GM23338 (cell line): ENCODE data around the gene TMC1. TPM values are rescaled to one million over a fixed set of nuclear protein-coding genes. Genes with fewer than 3 reads are reported as not detected.

Source experiments
- ATAC-seq: fragments of 200-7000 bp; cut with Tn5 transposase; 3 replicates; pipeline ENCODE4 v1.9.1; 2020
- DNase-seq: peaks from one replicate; pipeline ENCODE4 v3.0.0-alpha.2; 2015; ENCODE audit warnings: low spot score
- H2AFZ ChIP-seq: fragments of 200-600 bp; sonication (generic); 2 replicates; pipeline ENCODE4 v1.8.0; 2016; ENCODE audit warnings: antibody characterized with exemption, mild to moderate bottlenecking, moderate library complexity
- H3F3A ChIP-seq: fragments of 200-600 bp; sonication (generic); replicated peaks from 2 replicates; pipeline ENCODE4 v1.8.0; 2017; ENCODE audit warnings: antibody characterized with exemption, mixed run types, low read depth
- H3K27ac ChIP-seq: fragments of 200-600 bp; sonication (generic); 2 replicates; pipeline ENCODE4 v1.6.1; 2016; ENCODE audit warnings: low read depth
- H3K27me3 ChIP-seq: fragments of 200-600 bp; sonication (generic); 2 replicates; pipeline ENCODE4 v1.8.0; 2016; ENCODE audit warnings: mild to moderate bottlenecking, mixed run types, moderate library complexity; ENCODE audit not compliant: insufficient read depth
- H3K36me3 ChIP-seq: fragments of 200-600 bp; sonication (generic); 2 replicates; pipeline ENCODE4 v1.8.0; 2016; ENCODE audit warnings: mild to moderate bottlenecking; ENCODE audit not compliant: insufficient read depth
- H3K4me1 ChIP-seq: fragments of 200-600 bp; sonication (generic); 2 replicates; pipeline ENCODE4 v1.8.0; 2016; ENCODE audit warnings: mild to moderate bottlenecking, moderate library complexity; ENCODE audit not compliant: insufficient read depth
- H3K4me2 ChIP-seq: fragments of 200-600 bp; sonication (generic); 2 replicates; pipeline ENCODE4 v1.7.1; 2017; ENCODE audit warnings: mixed run types
- H3K4me3 ChIP-seq: fragments of 200-600 bp; sonication (generic); 2 replicates; pipeline ENCODE4 v1.6.1; 2016; ENCODE audit warnings: mixed run types
- H3K79me2 ChIP-seq: fragments of 200-600 bp; sonication (generic); replicated peaks from 2 replicates; pipeline ENCODE4 v1.8.0; 2017; ENCODE audit warnings: mild to moderate bottlenecking; ENCODE audit not compliant: insufficient read depth
- H3K9me2 ChIP-seq: fragments of 200-600 bp; sonication (generic); 2 replicates; pipeline ENCODE4 v1.8.0; 2017; ENCODE audit not compliant: insufficient read depth
- H4K20me1 ChIP-seq: fragments of 200-600 bp; sonication (generic); replicated peaks from 2 replicates; pipeline ENCODE4 v1.8.0; 2017; ENCODE audit warnings: mild to moderate bottlenecking; ENCODE audit not compliant: insufficient read depth
- H3K27ac Mint-ChIP-seq: 2 replicates; pipeline ENCODE4 v1.8.0; 2020; ENCODE audit warnings: inconsistent platforms, mild to moderate bottlenecking, moderate library complexity, mixed read lengths
- H3K27me3 Mint-ChIP-seq: 3 replicates; pipeline ENCODE4 v1.8.0; 2022; ENCODE audit warnings: low read depth, mild to moderate bottlenecking, moderate library complexity, mixed read lengths, inconsistent platforms; ENCODE audit not compliant: insufficient read depth, poor library complexity
- H3K36me3 Mint-ChIP-seq: 3 replicates; pipeline ENCODE4 v1.8.0; 2021; ENCODE audit warnings: low read depth, mild to moderate bottlenecking, inconsistent platforms, moderate library complexity, mixed read lengths
- H3K4me1 Mint-ChIP-seq: 3 replicates; pipeline ENCODE4 v1.8.0; 2020; ENCODE audit warnings: mild to moderate bottlenecking, inconsistent platforms, mixed read lengths
- H3K4me3 Mint-ChIP-seq: 3 replicates; pipeline ENCODE4 v1.8.0; 2021; ENCODE audit warnings: moderate library complexity, mild to moderate bottlenecking, inconsistent platforms, mixed read lengths
- H3K9me3 Mint-ChIP-seq: 3 replicates; pipeline ENCODE4 v1.8.0; 2020; ENCODE audit warnings: moderate library complexity, mild to moderate bottlenecking, inconsistent platforms, mixed read lengths
- CREB1 ChIP-seq: fragments of 250-450 bp; sonication (Bioruptor Pico); IDR thresholded peaks from 2 replicates; pipeline ENCODE4 v1.5.0; 2020; ENCODE audit warnings: low read depth, mild to moderate bottlenecking, moderate library complexity
- JUNB ChIP-seq: IDR thresholded peaks from one replicate; pipeline ENCODE4 v1.6.1; 2016; ENCODE audit warnings: antibody characterized with exemption; ENCODE audit not compliant: unreplicated experiment
- NANOG ChIP-seq: IDR thresholded peaks from 2 replicates; pipeline ENCODE4 v1.6.1; 2016; ENCODE audit warnings: antibody characterized with exemption, borderline replicate concordance
- ZNF114 ChIP-seq: fragments of 250-450 bp; sonication (Bioruptor Pico); IDR thresholded peaks from 2 replicates; pipeline ENCODE4 v1.5.0; 2020; ENCODE audit warnings: mild to moderate bottlenecking, moderate library complexity
- polyA plus RNA-seq: library from polyadenylated mRNA; unstranded; fragments of >200 nt; fragmentation: Nextera tagmentation; extraction: Ambion mirVana; gene quantifications from 2 replicates; pipeline ENCODE4 v1.2.1, GENCODE V29; 2016
- total RNA-seq: library from RNA; depleted of rRNA; stranded (reverse); fragments of >200 nt; shearing (Covaris generic); gene quantifications from 2 replicates; pipeline ENCODE4 v1.2.3, GENCODE V29; 2014
- TF ChIP-seq, protein P1 (sequence below): fragments of 250-450 bp; sonication (Bioruptor Pico); IDR thresholded peaks from 2 replicates; pipeline ENCODE4 v1.5.0; 2020; ENCODE audit warnings: mild to moderate bottlenecking, moderate library complexity
- TF ChIP-seq, protein P2 (sequence below): IDR thresholded peaks from one replicate; pipeline ENCODE4 v1.6.1; 2018; ENCODE audit warnings: antibody characterized with exemption; ENCODE audit not compliant: unreplicated experiment
- TF ChIP-seq, protein P3 (sequence below), 2 experiments: fragments of 200-600 bp in 1 of 2; sonication (generic) in 1 of 2; conservative IDR thresholded peaks; 2 replicates each; pipeline versions ENCODE4 v1.5.1 to v1.6.1; 2016 to 2017; ENCODE audit warnings: antibody characterized with exemption in 2 of 2, low read depth in 2 of 2, mild to moderate bottlenecking in 2 of 2, moderate library complexity in 1 of 2

The TMC1 gene
- total and polyA plus RNA-seq, 2 experiments from 2014 or later: 0.61 to 1.2 TPM

DNA sequence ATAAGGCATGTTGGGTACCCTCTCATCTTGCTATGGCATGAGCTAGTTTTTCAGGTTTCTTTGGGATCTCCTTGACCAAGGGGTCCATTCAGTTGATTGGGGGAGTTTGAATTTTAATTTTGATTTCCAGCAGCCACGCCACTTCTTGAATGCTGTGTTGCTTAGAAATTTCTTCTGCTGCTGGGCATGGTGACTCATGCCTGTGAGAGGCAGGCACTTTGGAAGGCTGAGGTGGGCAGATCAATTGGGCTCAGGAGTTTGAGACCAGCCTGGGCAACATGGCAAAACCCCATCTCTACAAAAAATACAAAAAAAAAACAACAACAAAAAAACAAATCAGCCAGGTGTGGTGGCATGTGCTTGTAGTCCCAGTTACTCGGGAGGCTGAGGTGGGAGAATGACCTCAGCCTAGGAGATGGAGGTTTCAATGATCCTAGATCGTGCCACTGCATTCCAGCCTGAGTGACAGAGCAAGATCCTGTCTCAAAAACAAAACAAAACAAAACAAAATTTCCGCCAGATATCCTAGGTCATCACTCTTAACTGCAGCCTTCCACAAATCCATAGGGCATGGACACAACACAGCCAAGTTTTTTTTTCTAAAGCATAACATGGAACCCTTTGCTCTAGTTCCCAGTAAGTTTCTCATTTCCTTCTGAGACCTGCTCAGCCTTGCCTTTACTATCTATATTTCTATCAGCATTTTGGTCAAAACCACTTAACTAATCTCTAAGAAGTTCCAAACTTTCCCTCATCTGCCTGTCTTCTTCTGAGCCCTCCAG lies 17.7 kb downstream of the TMC1 start:
- Histone ChIP-seq H2AFZ (peak overlapping the region; percentile 93), H3K4me1 (no peaks in the 10 kb centered on the region), H3K27me3 (no peaks in the 10 kb centered on the region), H3K27ac (no peak overlapping the region), H4K20me1 (no peaks in the 10 kb centered on the region), H3K4me2 (no peak overlapping the region), H3F3A (no peaks in the 10 kb centered on the region), H3K9me2 (peaks cover 4% of the 10 kb centered on the region; the same call in 1 of the 2 replicates), H3K36me3 (no peaks in the 10 kb centered on the region), H3K4me3 (no peak overlapping the region), H3K79me2 (no peaks in the 10 kb centered on the region)
- ATAC-seq: no peak
- Mint-ChIP-seq H3K27ac (no peak overlapping the region), H3K9me3 (peaks cover 27% of the 10 kb centered on the region), H3K27me3 (peaks cover 4% of the 10 kb centered on the region), H3K36me3 (peaks cover 15% of the 10 kb centered on the region), H3K4me3 (no peak overlapping the region), H3K4me1 (peaks cover 4% of the 10 kb centered on the region; the same call in 2 of the 3 replicates)
- TF ChIP-seq NANOG: no peak
- TF ChIP-seq ZNF114 (CRISPR knock-in tag): no peak
- TF ChIP-seq CREB1 (CRISPR knock-in tag): no peak
- TF ChIP-seq, protein P1, sequence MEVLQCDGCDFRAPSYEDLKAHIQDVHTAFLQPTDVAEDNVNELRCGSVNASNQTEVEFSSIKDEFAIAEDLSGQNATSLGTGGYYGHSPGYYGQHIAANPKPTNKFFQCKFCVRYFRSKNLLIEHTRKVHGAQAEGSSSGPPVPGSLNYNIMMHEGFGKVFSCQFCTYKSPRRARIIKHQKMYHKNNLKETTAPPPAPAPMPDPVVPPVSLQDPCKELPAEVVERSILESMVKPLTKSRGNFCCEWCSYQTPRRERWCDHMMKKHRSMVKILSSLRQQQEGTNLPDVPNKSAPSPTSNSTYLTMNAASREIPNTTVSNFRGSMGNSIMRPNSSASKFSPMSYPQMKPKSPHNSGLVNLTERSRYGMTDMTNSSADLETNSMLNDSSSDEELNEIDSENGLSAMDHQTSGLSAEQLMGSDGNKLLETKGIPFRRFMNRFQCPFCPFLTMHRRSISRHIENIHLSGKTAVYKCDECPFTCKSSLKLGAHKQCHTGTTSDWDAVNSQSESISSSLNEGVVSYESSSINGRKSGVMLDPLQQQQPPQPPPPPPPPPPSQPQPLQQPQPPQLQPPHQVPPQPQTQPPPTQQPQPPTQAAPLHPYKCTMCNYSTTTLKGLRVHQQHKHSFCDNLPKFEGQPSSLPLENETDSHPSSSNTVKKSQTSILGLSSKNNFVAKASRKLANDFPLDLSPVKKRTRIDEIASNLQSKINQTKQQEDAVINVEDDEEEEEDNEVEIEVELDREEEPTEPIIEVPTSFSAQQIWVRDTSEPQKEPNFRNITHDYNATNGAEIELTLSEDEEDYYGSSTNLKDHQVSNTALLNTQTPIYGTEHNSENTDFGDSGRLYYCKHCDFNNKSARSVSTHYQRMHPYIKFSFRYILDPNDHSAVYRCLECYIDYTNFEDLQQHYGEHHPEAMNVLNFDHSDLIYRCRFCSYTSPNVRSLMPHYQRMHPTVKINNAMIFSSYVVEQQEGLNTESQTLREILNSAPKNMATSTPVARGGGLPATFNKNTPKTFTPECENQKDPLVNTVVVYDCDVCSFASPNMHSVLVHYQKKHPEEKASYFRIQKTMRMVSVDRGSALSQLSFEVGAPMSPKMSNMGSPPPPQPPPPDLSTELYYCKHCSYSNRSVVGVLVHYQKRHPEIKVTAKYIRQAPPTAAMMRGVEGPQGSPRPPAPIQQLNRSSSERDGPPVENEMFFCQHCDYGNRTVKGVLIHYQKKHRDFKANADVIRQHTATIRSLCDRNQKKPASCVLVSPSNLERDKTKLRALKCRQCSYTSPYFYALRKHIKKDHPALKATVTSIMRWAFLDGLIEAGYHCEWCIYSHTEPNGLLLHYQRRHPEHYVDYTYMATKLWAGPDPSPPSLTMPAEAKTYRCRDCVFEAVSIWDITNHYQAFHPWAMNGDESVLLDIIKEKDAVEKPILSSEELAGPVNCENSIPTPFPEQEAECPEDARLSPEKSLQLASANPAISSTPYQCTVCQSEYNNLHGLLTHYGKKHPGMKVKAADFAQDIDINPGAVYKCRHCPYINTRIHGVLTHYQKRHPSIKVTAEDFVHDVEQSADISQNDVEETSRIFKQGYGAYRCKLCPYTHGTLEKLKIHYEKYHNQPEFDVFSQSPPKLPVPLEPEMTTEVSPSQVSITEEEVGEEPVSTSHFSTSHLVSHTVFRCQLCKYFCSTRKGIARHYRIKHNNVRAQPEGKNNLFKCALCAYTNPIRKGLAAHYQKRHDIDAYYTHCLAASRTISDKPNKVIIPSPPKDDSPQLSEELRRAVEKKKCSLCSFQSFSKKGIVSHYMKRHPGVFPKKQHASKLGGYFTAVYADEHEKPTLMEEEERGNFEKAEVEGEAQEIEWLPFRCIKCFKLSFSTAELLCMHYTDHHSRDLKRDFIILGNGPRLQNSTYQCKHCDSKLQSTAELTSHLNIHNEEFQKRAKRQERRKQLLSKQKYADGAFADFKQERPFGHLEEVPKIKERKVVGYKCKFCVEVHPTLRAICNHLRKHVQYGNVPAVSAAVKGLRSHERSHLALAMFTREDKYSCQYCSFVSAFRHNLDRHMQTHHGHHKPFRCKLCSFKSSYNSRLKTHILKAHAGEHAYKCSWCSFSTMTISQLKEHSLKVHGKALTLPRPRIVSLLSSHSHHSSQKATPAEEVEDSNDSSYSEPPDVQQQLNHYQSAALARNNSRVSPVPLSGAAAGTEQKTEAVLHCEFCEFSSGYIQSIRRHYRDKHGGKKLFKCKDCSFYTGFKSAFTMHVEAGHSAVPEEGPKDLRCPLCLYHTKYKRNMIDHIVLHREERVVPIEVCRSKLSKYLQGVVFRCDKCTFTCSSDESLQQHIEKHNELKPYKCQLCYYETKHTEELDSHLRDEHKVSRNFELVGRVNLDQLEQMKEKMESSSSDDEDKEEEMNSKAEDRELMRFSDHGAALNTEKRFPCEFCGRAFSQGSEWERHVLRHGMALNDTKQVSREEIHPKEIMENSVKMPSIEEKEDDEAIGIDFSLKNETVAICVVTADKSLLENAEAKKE (CRISPR knock-in tag): no peak
- no peak for DNase-seq

DNA sequence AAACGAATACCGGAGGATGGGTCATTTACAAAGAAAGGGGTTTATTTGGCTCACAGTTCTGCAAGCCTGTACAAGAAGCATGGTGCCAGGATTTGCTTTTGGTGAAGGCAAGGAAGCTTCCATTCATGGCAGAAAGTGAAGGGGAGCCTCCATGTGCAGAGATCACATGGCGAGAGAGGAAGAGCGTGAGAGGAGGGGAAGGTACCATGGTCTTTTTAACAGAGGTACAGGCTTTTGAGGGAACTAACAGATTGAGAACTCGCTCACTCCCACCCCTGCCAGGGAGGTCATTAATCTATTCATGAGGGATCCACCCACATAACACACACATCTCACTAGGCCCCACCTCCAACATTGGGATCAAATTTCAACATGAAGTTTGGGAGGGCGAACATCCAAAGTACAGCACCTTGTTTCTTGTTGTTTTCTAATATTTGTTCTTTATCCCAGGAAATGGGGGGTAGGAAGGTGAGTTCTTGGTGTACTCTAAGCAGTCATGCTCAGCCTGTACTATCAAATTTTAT lies 18.5 kb downstream of the TMC1 start:
- Histone ChIP-seq H4K20me1 (no peaks in the 10 kb centered on the region), H3K4me1 (no peaks in the 10 kb centered on the region), H3K79me2 (no peaks in the 10 kb centered on the region), H3F3A (no peaks in the 10 kb centered on the region), H2AFZ (peak overlapping the region; percentile 93), H3K27me3 (no peaks in the 10 kb centered on the region), H3K4me2 (no peak overlapping the region), H3K4me3 (no peak overlapping the region), H3K36me3 (no peaks in the 10 kb centered on the region), H3K27ac (no peak overlapping the region), H3K9me2 (peaks cover 4% of the 10 kb centered on the region; the same call in 1 of the 2 replicates)
- DNase-seq (peak; percentile 28), ATAC-seq (peak; percentile 83)
- Mint-ChIP-seq H3K4me3 (no peak overlapping the region), H3K36me3 (peaks cover 15% of the 10 kb centered on the region), H3K27me3 (peaks cover 4% of the 10 kb centered on the region), H3K9me3 (peaks cover 27% of the 10 kb centered on the region), H3K27ac (no peak overlapping the region), H3K4me1 (peaks cover 4% of the 10 kb centered on the region; the same call in 2 of the 3 replicates)
- TF ChIP-seq, protein P2, sequence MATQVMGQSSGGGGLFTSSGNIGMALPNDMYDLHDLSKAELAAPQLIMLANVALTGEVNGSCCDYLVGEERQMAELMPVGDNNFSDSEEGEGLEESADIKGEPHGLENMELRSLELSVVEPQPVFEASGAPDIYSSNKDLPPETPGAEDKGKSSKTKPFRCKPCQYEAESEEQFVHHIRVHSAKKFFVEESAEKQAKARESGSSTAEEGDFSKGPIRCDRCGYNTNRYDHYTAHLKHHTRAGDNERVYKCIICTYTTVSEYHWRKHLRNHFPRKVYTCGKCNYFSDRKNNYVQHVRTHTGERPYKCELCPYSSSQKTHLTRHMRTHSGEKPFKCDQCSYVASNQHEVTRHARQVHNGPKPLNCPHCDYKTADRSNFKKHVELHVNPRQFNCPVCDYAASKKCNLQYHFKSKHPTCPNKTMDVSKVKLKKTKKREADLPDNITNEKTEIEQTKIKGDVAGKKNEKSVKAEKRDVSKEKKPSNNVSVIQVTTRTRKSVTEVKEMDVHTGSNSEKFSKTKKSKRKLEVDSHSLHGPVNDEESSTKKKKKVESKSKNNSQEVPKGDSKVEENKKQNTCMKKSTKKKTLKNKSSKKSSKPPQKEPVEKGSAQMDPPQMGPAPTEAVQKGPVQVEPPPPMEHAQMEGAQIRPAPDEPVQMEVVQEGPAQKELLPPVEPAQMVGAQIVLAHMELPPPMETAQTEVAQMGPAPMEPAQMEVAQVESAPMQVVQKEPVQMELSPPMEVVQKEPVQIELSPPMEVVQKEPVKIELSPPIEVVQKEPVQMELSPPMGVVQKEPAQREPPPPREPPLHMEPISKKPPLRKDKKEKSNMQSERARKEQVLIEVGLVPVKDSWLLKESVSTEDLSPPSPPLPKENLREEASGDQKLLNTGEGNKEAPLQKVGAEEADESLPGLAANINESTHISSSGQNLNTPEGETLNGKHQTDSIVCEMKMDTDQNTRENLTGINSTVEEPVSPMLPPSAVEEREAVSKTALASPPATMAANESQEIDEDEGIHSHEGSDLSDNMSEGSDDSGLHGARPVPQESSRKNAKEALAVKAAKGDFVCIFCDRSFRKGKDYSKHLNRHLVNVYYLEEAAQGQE: no peak
- TF ChIP-seq, protein P3, sequence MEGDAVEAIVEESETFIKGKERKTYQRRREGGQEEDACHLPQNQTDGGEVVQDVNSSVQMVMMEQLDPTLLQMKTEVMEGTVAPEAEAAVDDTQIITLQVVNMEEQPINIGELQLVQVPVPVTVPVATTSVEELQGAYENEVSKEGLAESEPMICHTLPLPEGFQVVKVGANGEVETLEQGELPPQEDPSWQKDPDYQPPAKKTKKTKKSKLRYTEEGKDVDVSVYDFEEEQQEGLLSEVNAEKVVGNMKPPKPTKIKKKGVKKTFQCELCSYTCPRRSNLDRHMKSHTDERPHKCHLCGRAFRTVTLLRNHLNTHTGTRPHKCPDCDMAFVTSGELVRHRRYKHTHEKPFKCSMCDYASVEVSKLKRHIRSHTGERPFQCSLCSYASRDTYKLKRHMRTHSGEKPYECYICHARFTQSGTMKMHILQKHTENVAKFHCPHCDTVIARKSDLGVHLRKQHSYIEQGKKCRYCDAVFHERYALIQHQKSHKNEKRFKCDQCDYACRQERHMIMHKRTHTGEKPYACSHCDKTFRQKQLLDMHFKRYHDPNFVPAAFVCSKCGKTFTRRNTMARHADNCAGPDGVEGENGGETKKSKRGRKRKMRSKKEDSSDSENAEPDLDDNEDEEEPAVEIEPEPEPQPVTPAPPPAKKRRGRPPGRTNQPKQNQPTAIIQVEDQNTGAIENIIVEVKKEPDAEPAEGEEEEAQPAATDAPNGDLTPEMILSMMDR (conservative IDR thresholded peaks at IDR 0.05; ENCODE audit: low read depth in 2 of 2): no peak
- no peak for TF ChIP-seq JUNB
